OCI-LY3 (cell line): ENCODE results near the gene EPHA1.

Experiments used
- H2AFZ ChIP-seq: fragments of 200-600, 300-600 bp; shearing (Covaris generic); 2 replicates; pipeline ENCODE4 v1.6.0; 2014; ENCODE audit warnings: antibody characterized with exemption, low read depth, low read length
- H3K27ac ChIP-seq: fragments of 200-600, 300-600 bp; sonication (generic); 2 replicates; pipeline ENCODE4 v1.5.1; 2014; ENCODE audit warnings: mild to moderate bottlenecking, low read length, moderate library complexity, mixed read lengths
- H3K27me3 ChIP-seq: fragments of 200-600, 300-600 bp; sonication (generic); 2 replicates; pipeline ENCODE4 v1.6.1; 2014; ENCODE audit warnings: low read depth, low read length, mixed read lengths
- H3K36me3 ChIP-seq: fragments of 200-600, 300-600 bp; sonication (generic); replicated peaks from 2 replicates; pipeline ENCODE3; 2014; ENCODE audit warnings: low read depth, low read length, mixed read lengths
- H3K4me1 ChIP-seq: fragments of 300-600, 200-600 bp; sonication (generic); 2 replicates; pipeline ENCODE4 v1.6.1; 2014; ENCODE audit warnings: low read length, mixed read lengths
- H3K4me2 ChIP-seq: fragments of 200-600, 300-600 bp; sonication (generic); 2 replicates; pipeline ENCODE4 v1.6.1; 2014; ENCODE audit warnings: low read length, mixed read lengths
- H3K4me3 ChIP-seq: fragments of 300-600, 200-600 bp; sonication (generic); 2 replicates; pipeline ENCODE4 v1.5.1; 2014; ENCODE audit warnings: antibody characterized with exemption, mild to moderate bottlenecking, low read length, moderate library complexity
- H3K79me2 ChIP-seq: fragments of 300-600, 200-600 bp; shearing (Covaris generic); 2 replicates; pipeline ENCODE4 v1.6.1; 2014; ENCODE audit warnings: mild to moderate bottlenecking, low read length, mixed read lengths
- H3K9ac ChIP-seq: fragments of 300-600, 200-600 bp; shearing (Covaris generic); 2 replicates; pipeline ENCODE4 v1.6.0; 2014; ENCODE audit warnings: mild to moderate bottlenecking, low read length, moderate library complexity
- H3K9me3 ChIP-seq: fragments of 200-600, 300-600 bp; shearing (Covaris generic); 2 replicates; pipeline ENCODE4 v1.6.1; 2014; ENCODE audit warnings: low read length, mixed read lengths; ENCODE audit not compliant: insufficient read depth
- H4K20me1 ChIP-seq: fragments of 200-600, 300-600 bp; sonication (generic); 2 replicates; pipeline ENCODE4 v1.6.1; 2016; ENCODE audit warnings: low read length, mixed read lengths; ENCODE audit not compliant: insufficient read depth
- CTCF ChIP-seq: fragments of 200-600, 300-600 bp; sonication (generic); IDR thresholded peaks from 2 replicates; pipeline ENCODE4 v1.5.1; 2014; ENCODE audit warnings: antibody characterized with exemption, low read length, low read depth
- EZH2phosphoT487 ChIP-seq: fragments of 200-600 bp; shearing (Covaris generic); IDR thresholded peaks from 2 replicates; pipeline ENCODE4 v1.6.1; 2018; ENCODE audit warnings: antibody characterized with exemption, mixed run types, low read depth

Gene EPHA1

GRCh38 chr7:143384148-143384547, 24.5 kb downstream of the EPHA1 start:
- H3K9me3 ChIP-seq, result no peaks in the 10 kb centered on the region
- peaks cover 28% of the 10 kb centered on the region for H3K79me2 ChIP-seq
- H4K20me1 ChIP-seq, result peaks cover 24% of the 10 kb centered on the region
- no peak for TF ChIP-seq CTCF
- no peak for TF ChIP-seq EZH2phosphoT487
- peaks cover 14% of the 10 kb centered on the region for H3K4me1 ChIP-seq
- peaks cover 12% of the 10 kb centered on the region for H3K36me3 ChIP-seq
- no peak overlapping the region for H3K4me2 ChIP-seq
- H3K27ac ChIP-seq, result no peak overlapping the region
- no peaks in the 10 kb centered on the region for H3K27me3 ChIP-seq
- H3K4me3 ChIP-seq, result no peak overlapping the region
- H2AFZ ChIP-seq, result no peak overlapping the region
- H3K9ac ChIP-seq, result no peak overlapping the region

DNA sequence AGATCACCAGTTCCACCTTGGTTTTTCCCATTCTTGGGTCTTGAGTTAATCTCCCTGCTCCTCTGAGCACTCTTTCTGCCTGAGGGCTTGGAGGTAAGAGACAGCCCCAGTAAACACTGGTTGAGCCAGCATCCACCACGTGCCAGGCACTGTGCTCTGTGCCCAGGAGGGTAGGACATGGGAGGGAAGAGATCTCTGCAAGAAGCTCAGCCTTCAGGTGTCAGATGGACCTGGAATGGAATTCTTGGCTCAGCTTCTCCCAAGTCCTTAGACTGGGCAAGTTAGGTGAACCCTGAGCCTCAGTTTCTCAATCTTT, 25.1 kb downstream of the EPHA1 start:
- Histone ChIP-seq H3K36me3 (peaks cover 9% of the 10 kb centered on the region), H3K9me3 (no peaks in the 10 kb centered on the region), H3K27me3 (no peaks in the 10 kb centered on the region), H3K79me2 (peaks cover 28% of the 10 kb centered on the region), H2AFZ (no peak overlapping the region), H3K4me1 (peaks cover 14% of the 10 kb centered on the region), H3K9ac (no peak overlapping the region), H3K4me2 (no peak overlapping the region), H3K4me3 (no peak overlapping the region), H4K20me1 (peaks cover 24% of the 10 kb centered on the region), H3K27ac (no peak overlapping the region)
- TF ChIP-seq CTCF, result no peak
- no peak for TF ChIP-seq EZH2phosphoT487

- Histone ChIP-seq H3K4me2 (no peak overlapping the region), H3K79me2 (peaks cover 28% of the 10 kb centered on the region), H3K4me3 (no peak overlapping the region), H3K27ac (no peak overlapping the region), H3K27me3 (no peaks in the 10 kb centered on the region), H4K20me1 (peaks cover 24% of the 10 kb centered on the region), H3K9ac (no peak overlapping the region), H3K4me1 (peaks cover 14% of the 10 kb centered on the region), H2AFZ (no peak overlapping the region), H3K9me3 (no peaks in the 10 kb centered on the region), H3K36me3 (peaks cover 9% of the 10 kb centered on the region)
- TF ChIP-seq CTCF, result no peak
- TF ChIP-seq EZH2phosphoT487, result no peak
These were observed 25.6 kb downstream of the EPHA1 start for GRCh38 chr7:143382791-143383641.

- H4K20me1 ChIP-seq, result peaks cover 18% of the 10 kb centered on the region
- peaks cover 28% of the 10 kb centered on the region for H3K79me2 ChIP-seq
- H3K4me1 ChIP-seq, result peaks cover 14% of the 10 kb centered on the region
- H3K4me2 ChIP-seq, result peak overlapping the region; percentile 83
- H3K36me3 ChIP-seq, result peaks cover 9% of the 10 kb centered on the region
- no peaks in the 10 kb centered on the region for H3K9me3 ChIP-seq
- no peak overlapping the region for H3K27ac ChIP-seq
- H3K9ac ChIP-seq, result peak overlapping the region; percentile 98
- no peak overlapping the region for H2AFZ ChIP-seq
- H3K4me3 ChIP-seq, result peak overlapping the region; percentile 93
- TF ChIP-seq EZH2phosphoT487 (no peak), CTCF (no peak)
- no peaks in the 10 kb centered on the region for H3K27me3 ChIP-seq
These were observed 26.4 kb downstream of the EPHA1 start for GRCh38 chr7:143382126-143382790.
